Measurements from ENCODE around the gene PPIP5K2.
"Not testable (repeated sequence)": the region's sequence is repeated elsewhere in the genome, so short reads cannot be mapped to it uniquely, and the experiment has no call there.

PPIP5K2 gene

DNA sequence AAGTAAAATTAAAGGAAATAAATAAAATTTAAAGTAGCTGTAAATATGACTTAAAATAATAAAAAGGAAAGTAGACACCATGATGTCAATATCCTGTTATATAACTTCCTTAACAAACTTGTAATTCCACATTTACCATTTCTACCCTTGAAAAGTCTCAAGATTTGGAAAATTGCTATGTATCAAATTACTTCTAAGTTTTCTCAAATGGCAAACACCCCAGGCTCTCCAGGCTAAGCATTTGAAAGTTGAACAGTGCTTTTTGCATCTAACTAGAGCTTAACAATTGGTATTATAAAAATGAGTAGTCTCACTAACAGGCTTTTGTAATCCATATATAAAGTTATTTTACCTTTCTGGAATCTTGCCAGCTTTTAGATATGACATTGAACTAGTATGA, 97.0 kb downstream of the PPIP5K2 start:
- H3K56ac ChIP-seq (ENCODE audit: low read length): no peak overlapping the region
- no peak overlapping the region for H2BK15ac ChIP-seq (replicated peaks; ENCODE audit: low read depth)
- no peak overlapping the region for H3K9ac ChIP-seq (ENCODE audit: low read length)
- H3K27me3 ChIP-seq (ENCODE audit: insufficient read depth, low read length, poor library complexity): no peaks in the 10 kb centered on the region
- no peaks in the 10 kb centered on the region for H3K79me2 ChIP-seq (ENCODE audit: control insufficient read depth, insufficient read depth, low read length)
- no peak overlapping the region for H3K4me3 ChIP-seq (ENCODE audit: low read length)
- no peak overlapping the region for H3K23ac ChIP-seq (ENCODE audit: low read length)
- H2BK5ac ChIP-seq (ENCODE audit: low read length): no peak overlapping the region
- H4K8ac ChIP-seq (ENCODE audit: low read depth, low read length): no peak overlapping the region
- H3K36me3 ChIP-seq (ENCODE audit: control insufficient read depth, insufficient read depth, low read length): no peaks in the 10 kb centered on the region
- no peak overlapping the region for H3K4ac ChIP-seq (ENCODE audit: low read depth, low read length)
- no peak for DNase-seq
- no peak overlapping the region for H4K5ac ChIP-seq (ENCODE audit: low read length)
- H3K27ac ChIP-seq (ENCODE audit: low read depth, low read length): no peak overlapping the region
- H3K18ac ChIP-seq (ENCODE audit: low read length): no peak overlapping the region
- no peak overlapping the region for H3K4me2 ChIP-seq (ENCODE audit: low read length)
- no peak overlapping the region for H2AK5ac ChIP-seq (ENCODE audit: low read length)
- H3K4me1 ChIP-seq (ENCODE audit: control insufficient read depth, low read depth, low read length): no peaks in the 10 kb centered on the region
- H3K79me1 ChIP-seq (ENCODE audit: low read length): no peaks in the 10 kb centered on the region
- no peak overlapping the region for H2BK120ac ChIP-seq (ENCODE audit: low read depth, low read length)

GRCh38 chr5:103218164-103218563, 98.1 kb downstream of the PPIP5K2 start:
- no peak overlapping the region for H2BK15ac ChIP-seq (replicated peaks; ENCODE audit: low read depth)
- H3K4me2 ChIP-seq (ENCODE audit: low read length): no peak overlapping the region
- H4K8ac ChIP-seq (ENCODE audit: low read depth, low read length): no peak overlapping the region
- no peak overlapping the region for H3K9ac ChIP-seq (ENCODE audit: low read length)
- DNase-seq: no peak
- no peak overlapping the region for H2BK120ac ChIP-seq (ENCODE audit: low read depth, low read length)
- no peak overlapping the region for H2BK5ac ChIP-seq (ENCODE audit: low read length)
- H3K4ac ChIP-seq (ENCODE audit: low read depth, low read length): no peak overlapping the region
- H3K36me3 ChIP-seq (ENCODE audit: control insufficient read depth, insufficient read depth, low read length): no peaks in the 10 kb centered on the region
- no peaks in the 10 kb centered on the region for H3K79me1 ChIP-seq (ENCODE audit: low read length)
- no peak overlapping the region for H3K23ac ChIP-seq (ENCODE audit: low read length)
- H3K79me2 ChIP-seq (ENCODE audit: control insufficient read depth, insufficient read depth, low read length): no peaks in the 10 kb centered on the region
- no peaks in the 10 kb centered on the region for H3K4me1 ChIP-seq (ENCODE audit: control insufficient read depth, low read depth, low read length)
- H3K18ac ChIP-seq (ENCODE audit: low read length): no peak overlapping the region
- H3K4me3 ChIP-seq (ENCODE audit: low read length): no peak overlapping the region
- WGBS (ENCODE audit: extremely low coverage, insufficient coverage, low lambda C conversion rate): no CpG with 5 or more reads among the region's 5 CpGs
- H3K27ac ChIP-seq (ENCODE audit: low read depth, low read length): no peak overlapping the region
- H3K56ac ChIP-seq (ENCODE audit: low read length): no peak overlapping the region
- no peak overlapping the region for H4K5ac ChIP-seq (ENCODE audit: low read length)
- H2AK5ac ChIP-seq (ENCODE audit: low read length): no peak overlapping the region
- no peaks in the 10 kb centered on the region for H3K27me3 ChIP-seq (ENCODE audit: insufficient read depth, low read length, poor library complexity)

DNA sequence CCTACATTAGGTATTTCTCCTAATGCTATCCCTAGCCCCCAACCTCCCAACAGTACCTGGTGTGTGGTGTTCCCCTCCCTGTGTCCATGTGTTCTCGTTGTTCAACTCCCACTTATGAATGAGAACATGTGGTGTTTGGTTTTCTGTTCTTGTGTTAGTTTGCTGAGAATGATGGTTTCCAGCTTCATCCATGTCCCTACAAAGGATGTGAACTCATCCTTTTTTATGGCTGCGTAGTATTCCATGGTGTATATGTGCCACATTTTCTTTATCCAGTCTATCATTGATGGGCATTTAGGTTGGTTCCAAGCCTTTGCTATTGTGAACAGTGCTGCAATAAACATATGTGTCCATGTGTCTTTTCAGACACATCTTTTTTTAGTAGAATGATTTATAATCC, 99.0 kb downstream of the PPIP5K2 start:
- not testable (repeated sequence) for H2BK15ac ChIP-seq (replicated peaks; ENCODE audit: low read depth); H3K56ac ChIP-seq (ENCODE audit: low read length); H3K18ac ChIP-seq (ENCODE audit: low read length); H3K36me3 ChIP-seq (ENCODE audit: control insufficient read depth, insufficient read depth, low read length); H3K27me3 ChIP-seq (ENCODE audit: insufficient read depth, low read length, poor library complexity); H3K27ac ChIP-seq (ENCODE audit: low read depth, low read length); H3K4ac ChIP-seq (ENCODE audit: low read depth, low read length); H3K4me1 ChIP-seq (ENCODE audit: control insufficient read depth, low read depth, low read length); H3K9ac ChIP-seq (ENCODE audit: low read length); H4K5ac ChIP-seq (ENCODE audit: low read length); H3K4me3 ChIP-seq (ENCODE audit: low read length); DNase-seq; H3K79me2 ChIP-seq (ENCODE audit: control insufficient read depth, insufficient read depth, low read length); H2BK120ac ChIP-seq (ENCODE audit: low read depth, low read length); H3K79me1 ChIP-seq (ENCODE audit: low read length); H4K8ac ChIP-seq (ENCODE audit: low read depth, low read length); H3K4me2 ChIP-seq (ENCODE audit: low read length); H2BK5ac ChIP-seq (ENCODE audit: low read length); H2AK5ac ChIP-seq (ENCODE audit: low read length); H3K23ac ChIP-seq (ENCODE audit: low read length)
- no CpG with 5 or more reads among the region's 2 CpGs for WGBS (ENCODE audit: extremely low coverage, insufficient coverage, low lambda C conversion rate)

DNA sequence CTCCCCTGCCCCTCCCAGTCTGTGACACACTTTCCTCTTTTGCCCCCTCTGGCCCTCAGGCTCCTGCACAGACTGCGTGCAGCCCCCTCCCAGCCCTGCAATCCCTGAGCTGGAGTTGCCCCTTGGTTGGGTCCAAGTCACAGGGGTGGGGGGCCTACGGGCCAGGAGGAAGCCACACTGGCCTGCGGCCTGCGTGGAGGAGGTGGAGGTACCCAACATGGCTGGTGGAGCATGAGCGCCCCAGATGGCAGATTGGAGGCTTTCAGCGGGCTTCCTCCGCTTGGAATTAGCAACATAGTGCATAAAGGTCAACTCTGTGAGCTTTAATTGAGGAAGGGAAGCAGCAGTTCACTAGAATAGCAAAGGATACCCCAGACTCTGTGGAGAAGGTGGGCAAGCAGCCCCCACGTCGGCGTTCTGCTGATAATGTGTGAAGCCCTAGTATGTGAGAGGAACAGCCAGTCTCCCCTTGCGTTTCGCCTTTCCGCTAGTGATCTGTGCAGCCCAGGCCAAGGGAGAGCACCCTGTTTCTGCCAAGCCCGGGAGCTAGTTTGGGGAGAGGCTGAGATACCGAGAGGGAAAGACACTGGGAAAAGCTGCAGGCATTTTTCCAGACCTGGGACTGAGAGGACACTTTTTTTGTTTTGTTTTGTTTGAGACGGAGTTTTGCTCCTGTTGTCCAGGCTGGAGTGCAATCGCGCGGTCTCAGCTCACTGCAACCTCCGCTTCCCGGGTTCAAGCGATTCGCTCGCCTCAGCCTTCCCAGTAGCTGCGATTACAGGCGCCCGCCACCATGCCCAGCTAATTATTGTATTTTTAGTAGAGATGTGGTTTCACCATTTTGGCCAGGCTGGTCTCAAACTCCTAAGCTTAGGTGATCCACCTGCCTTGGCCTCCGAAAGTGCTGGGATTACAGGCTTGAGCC, 103.2 kb downstream of the PPIP5K2 start:
- Histone ChIP-seq H3K4ac (ENCODE audit: low read depth, low read length) (no peak overlapping the region), H3K4me2 (ENCODE audit: low read length) (no peak overlapping the region), H3K18ac (ENCODE audit: low read length) (no peak overlapping the region), H4K8ac (ENCODE audit: low read depth, low read length) (no peak overlapping the region), H3K79me2 (ENCODE audit: control insufficient read depth, insufficient read depth, low read length) (no peaks in the 10 kb centered on the region), H3K36me3 (ENCODE audit: control insufficient read depth, insufficient read depth, low read length) (no peaks in the 10 kb centered on the region), H3K79me1 (ENCODE audit: low read length) (no peaks in the 10 kb centered on the region), H3K9ac (ENCODE audit: low read length) (no peak overlapping the region), H3K23ac (ENCODE audit: low read length) (no peak overlapping the region), H2BK15ac (replicated peaks; ENCODE audit: low read depth) (no peak overlapping the region), H4K5ac (ENCODE audit: low read length) (no peak overlapping the region), H3K27ac (ENCODE audit: low read depth, low read length) (no peak overlapping the region), H3K4me3 (ENCODE audit: low read length) (no peak overlapping the region), H3K27me3 (ENCODE audit: insufficient read depth, low read length, poor library complexity) (no peaks in the 10 kb centered on the region), H2BK5ac (ENCODE audit: low read length) (no peak overlapping the region), H3K56ac (ENCODE audit: low read length) (no peak overlapping the region), H2AK5ac (ENCODE audit: low read length) (no peak overlapping the region), H3K4me1 (ENCODE audit: control insufficient read depth, low read depth, low read length) (peaks cover 2% of the 10 kb centered on the region), H2BK120ac (ENCODE audit: low read depth, low read length) (no peak overlapping the region)
- DNase-seq: peak; percentile 10
- WGBS (ENCODE audit: extremely low coverage, insufficient coverage, low lambda C conversion rate): no CpG with 5 or more reads among the region's 28 CpGs

DNA sequence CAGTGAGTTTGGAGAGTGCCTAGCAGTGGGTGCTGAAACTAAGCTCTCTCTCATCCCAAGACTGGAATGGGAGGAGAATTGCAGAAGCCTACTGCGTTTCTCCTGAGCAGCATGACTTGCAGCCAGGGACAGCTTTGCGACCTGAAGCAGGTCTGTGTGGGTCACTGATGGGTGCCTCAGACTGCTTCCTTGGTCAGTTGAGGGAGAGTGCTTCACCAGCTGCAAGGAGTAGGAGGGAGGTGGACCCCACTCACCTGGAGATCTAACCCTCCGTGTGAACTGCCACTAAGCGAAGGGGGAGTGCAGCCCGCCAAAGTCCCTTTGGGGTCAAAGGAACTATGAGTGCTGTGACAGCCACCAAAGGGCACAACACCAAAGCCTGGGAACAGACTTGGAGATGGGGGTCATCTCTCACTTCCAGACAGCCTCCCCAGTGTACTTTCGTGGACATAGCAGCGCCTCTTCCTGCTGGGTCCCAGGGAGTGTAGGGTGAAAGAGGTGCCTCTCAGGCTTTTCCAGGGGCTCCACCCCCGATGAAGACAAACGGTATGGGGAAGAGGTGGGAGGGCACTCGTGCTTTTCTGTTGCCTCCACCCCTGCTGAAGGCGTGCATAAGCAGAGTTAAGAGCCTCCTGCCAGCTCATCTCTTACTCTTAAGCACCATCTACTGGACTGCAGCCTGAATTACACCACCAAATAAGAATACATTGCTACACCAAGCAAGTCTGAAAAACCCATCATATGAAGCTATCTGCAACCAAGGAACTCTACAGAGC, 104.2 kb downstream of the PPIP5K2 start:
- Histone ChIP-seq H3K23ac (ENCODE audit: low read length) (no peak overlapping the region), H3K56ac (ENCODE audit: low read length) (peak overlapping the region; percentile 76), H2BK120ac (ENCODE audit: low read depth, low read length) (no peak overlapping the region), H3K4ac (ENCODE audit: low read depth, low read length) (no peak overlapping the region), H4K8ac (ENCODE audit: low read depth, low read length) (no peak overlapping the region), H2BK5ac (ENCODE audit: low read length) (no peak overlapping the region), H3K4me1 (ENCODE audit: control insufficient read depth, low read depth, low read length) (peaks cover 2% of the 10 kb centered on the region), H4K5ac (ENCODE audit: low read length) (no peak overlapping the region), H3K4me3 (ENCODE audit: low read length) (no peak overlapping the region), H2BK15ac (replicated peaks; ENCODE audit: low read depth) (no peak overlapping the region), H3K27ac (ENCODE audit: low read depth, low read length) (no peak overlapping the region), H2AK5ac (ENCODE audit: low read length) (no peak overlapping the region), H3K9ac (ENCODE audit: low read length) (peak overlapping the region; percentile 47), H3K4me2 (ENCODE audit: low read length) (peak overlapping the region; percentile 38), H3K36me3 (ENCODE audit: control insufficient read depth, insufficient read depth, low read length) (no peaks in the 10 kb centered on the region), H3K79me2 (ENCODE audit: control insufficient read depth, insufficient read depth, low read length) (no peaks in the 10 kb centered on the region), H3K79me1 (ENCODE audit: low read length) (no peaks in the 10 kb centered on the region), H3K18ac (ENCODE audit: low read length) (no peak overlapping the region), H3K27me3 (ENCODE audit: insufficient read depth, low read length, poor library complexity) (no peaks in the 10 kb centered on the region)
- WGBS (ENCODE audit: extremely low coverage, insufficient coverage, low lambda C conversion rate): no CpG with 5 or more reads among the region's 11 CpGs
- peak; percentile 90 for DNase-seq
